ENCODE results near the gene LACTB. TPM values are rescaled to one million over a fixed set of nuclear protein-coding genes. Genes with fewer than 3 reads are reported as not detected.

Gene LACTB
- total and polyA plus RNA-seq, 10 of the 15 experiments (the other 5 are each of a cell fraction or from before 2014, with no cell fraction given) = 5.0 to 35.3 (median 16.6) TPM

DNA sequence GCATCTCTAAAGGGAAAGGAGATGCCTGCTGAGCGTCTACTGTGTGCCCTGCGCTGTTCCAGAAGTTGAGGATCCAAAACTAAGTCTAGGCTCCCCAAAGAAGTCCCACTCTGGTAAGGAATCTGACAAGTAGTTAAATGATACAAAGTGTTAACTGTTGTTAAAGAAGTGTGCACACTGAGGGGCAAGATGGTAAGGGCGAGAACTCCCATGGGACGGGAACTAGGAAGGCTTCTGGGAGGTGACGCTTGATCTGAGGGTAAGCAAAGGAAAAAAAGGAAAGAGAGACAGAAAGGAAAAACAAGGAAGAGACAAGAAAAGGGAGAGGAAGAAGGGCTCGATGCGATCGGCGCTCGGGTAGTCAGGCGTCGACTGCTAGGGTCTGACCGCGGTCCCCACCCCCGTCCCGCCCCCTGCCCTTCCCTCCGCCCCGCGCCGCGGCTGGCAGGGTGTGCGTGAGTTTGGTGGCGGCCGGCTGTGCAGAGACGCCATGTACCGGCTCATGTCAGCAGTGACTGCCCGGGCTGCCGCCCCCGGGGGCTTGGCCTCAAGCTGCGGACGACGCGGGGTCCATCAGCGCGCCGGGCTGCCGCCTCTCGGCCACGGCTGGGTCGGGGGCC is at the start of gene LACTB (continued):
- TF ChIP-seq, protein P1, sequence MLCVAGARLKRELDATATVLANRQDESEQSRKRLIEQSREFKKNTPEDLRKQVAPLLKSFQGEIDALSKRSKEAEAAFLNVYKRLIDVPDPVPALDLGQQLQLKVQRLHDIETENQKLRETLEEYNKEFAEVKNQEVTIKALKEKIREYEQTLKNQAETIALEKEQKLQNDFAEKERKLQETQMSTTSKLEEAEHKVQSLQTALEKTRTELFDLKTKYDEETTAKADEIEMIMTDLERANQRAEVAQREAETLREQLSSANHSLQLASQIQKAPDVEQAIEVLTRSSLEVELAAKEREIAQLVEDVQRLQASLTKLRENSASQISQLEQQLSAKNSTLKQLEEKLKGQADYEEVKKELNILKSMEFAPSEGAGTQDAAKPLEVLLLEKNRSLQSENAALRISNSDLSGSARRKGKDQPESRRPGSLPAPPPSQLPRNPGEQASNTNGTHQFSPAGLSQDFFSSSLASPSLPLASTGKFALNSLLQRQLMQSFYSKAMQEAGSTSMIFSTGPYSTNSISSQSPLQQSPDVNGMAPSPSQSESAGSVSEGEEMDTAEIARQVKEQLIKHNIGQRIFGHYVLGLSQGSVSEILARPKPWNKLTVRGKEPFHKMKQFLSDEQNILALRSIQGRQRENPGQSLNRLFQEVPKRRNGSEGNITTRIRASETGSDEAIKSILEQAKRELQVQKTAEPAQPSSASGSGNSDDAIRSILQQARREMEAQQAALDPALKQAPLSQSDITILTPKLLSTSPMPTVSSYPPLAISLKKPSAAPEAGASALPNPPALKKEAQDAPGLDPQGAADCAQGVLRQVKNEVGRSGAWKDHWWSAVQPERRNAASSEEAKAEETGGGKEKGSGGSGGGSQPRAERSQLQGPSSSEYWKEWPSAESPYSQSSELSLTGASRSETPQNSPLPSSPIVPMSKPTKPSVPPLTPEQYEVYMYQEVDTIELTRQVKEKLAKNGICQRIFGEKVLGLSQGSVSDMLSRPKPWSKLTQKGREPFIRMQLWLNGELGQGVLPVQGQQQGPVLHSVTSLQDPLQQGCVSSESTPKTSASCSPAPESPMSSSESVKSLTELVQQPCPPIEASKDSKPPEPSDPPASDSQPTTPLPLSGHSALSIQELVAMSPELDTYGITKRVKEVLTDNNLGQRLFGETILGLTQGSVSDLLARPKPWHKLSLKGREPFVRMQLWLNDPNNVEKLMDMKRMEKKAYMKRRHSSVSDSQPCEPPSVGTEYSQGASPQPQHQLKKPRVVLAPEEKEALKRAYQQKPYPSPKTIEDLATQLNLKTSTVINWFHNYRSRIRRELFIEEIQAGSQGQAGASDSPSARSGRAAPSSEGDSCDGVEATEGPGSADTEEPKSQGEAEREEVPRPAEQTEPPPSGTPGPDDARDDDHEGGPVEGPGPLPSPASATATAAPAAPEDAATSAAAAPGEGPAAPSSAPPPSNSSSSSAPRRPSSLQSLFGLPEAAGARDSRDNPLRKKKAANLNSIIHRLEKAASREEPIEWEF (IDR thresholded peaks at IDR 0.05; ENCODE audit: insufficient replicate concordance, low read depth, low read length) = peak; percentile 95
- peak in 1 of 2 experiments; percentile 66; a peak in 2 of 3 replicates for TF ChIP-seq EGR1 (IDR thresholded peaks at IDR 0.05; ENCODE audit: borderline replicate concordance in 1 of 2, low read depth in 2 of 2, low read length in 2 of 2)
- no peak; the same call in 1 of the 2 replicates for TF ChIP-seq CREB1 (IDR thresholded peaks at IDR 0.05; ENCODE audit: low read depth)
- peak; percentile 83 for TF ChIP-seq RAD51 (IDR thresholded peaks at IDR 0.05)
- TF ChIP-seq ESRRA (IDR thresholded peaks at IDR 0.05; ENCODE audit: low read length) = no peak
- TF ChIP-seq ZNF24 (IDR thresholded peaks at IDR 0.05) = no peak
- TF ChIP-seq SIN3A (IDR thresholded peaks at IDR 0.05; ENCODE audit: low read depth, low read length) = 0 out of 2 replicates have a peak, but pooled peaks have one; percentile 59
- no peak for TF ChIP-seq KDM1A (IDR thresholded peaks at IDR 0.05; ENCODE audit: borderline replicate concordance)
- TF ChIP-seq MEF2A (IDR thresholded peaks at IDR 0.05; ENCODE audit: insufficient read depth, low read depth, low read length) = no peak
- TF ChIP-seq CEBPB (IDR thresholded peaks at IDR 0.05; ENCODE audit: borderline replicate concordance in 1 of 2, low read depth in 2 of 2, low read length in 2 of 2) = no peak
- peak; percentile 92 for TF ChIP-seq NBN (IDR thresholded peaks at IDR 0.05)
- peak; percentile 91; the same call in 1 of the 2 replicates for TF ChIP-seq POLR2AphosphoS2 (IDR thresholded peaks at IDR 0.05; ENCODE audit: low read depth, low read length)
- peak; percentile 94 to 99 for TF ChIP-seq SRF (IDR thresholded peaks at IDR 0.05; ENCODE audit: low read depth in 2 of 2, low read length in 2 of 2)
- TF ChIP-seq, protein P2, sequence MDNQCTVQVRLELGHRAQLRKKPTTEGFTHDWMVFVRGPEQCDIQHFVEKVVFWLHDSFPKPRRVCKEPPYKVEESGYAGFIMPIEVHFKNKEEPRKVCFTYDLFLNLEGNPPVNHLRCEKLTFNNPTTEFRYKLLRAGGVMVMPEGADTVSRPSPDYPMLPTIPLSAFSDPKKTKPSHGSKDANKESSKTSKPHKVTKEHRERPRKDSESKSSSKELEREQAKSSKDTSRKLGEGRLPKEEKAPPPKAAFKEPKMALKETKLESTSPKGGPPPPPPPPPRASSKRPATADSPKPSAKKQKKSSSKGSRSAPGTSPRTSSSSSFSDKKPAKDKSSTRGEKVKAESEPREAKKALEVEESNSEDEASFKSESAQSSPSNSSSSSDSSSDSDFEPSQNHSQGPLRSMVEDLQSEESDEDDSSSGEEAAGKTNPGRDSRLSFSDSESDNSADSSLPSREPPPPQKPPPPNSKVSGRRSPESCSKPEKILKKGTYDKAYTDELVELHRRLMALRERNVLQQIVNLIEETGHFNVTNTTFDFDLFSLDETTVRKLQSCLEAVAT (IDR thresholded peaks at IDR 0.05) = peak; percentile 100
- TF ChIP-seq, protein P3, sequence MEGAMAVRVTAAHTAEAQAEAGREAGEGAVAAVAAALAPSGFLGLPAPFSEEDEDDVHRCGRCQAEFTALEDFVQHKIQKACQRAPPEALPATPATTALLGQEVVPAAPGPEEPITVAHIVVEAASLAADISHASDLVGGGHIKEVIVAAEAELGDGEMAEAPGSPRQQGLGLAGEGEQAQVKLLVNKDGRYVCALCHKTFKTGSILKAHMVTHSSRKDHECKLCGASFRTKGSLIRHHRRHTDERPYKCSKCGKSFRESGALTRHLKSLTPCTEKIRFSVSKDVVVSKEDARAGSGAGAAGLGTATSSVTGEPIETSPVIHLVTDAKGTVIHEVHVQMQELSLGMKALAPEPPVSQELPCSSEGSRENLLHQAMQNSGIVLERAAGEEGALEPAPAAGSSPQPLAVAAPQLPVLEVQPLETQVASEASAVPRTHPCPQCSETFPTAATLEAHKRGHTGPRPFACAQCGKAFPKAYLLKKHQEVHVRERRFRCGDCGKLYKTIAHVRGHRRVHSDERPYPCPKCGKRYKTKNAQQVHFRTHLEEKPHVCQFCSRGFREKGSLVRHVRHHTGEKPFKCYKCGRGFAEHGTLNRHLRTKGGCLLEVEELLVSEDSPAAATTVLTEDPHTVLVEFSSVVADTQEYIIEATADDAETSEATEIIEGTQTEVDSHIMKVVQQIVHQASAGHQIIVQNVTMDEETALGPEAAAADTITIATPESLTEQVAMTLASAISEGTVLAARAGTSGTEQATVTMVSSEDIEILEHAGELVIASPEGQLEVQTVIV (IDR thresholded peaks at IDR 0.05; ENCODE audit: borderline replicate concordance, partially characterized antibody) = peak; percentile 54
- TF ChIP-seq SP1 (IDR thresholded peaks at IDR 0.05; ENCODE audit: low read depth, low read length) = peak; percentile 83
- TF ChIP-seq BHLHE40 (IDR thresholded peaks at IDR 0.05; ENCODE audit: borderline replicate concordance in 1 of 2, low read depth in 2 of 2, low read length in 1 of 2) = peak; percentile 11 to 59; a peak in 2 of 4 replicates
- peak; percentile 25; the same call in 1 of the 2 replicates for TF ChIP-seq MTA2 (IDR thresholded peaks at IDR 0.05; ENCODE audit: low read depth)
- TF ChIP-seq POLR2AphosphoS5 (IDR thresholded peaks at IDR 0.05; ENCODE audit: low read length) = peak; percentile 47; the same call in 1 of the 2 replicates
- peak; percentile 94 for TF ChIP-seq NR2C2 (IDR thresholded peaks at IDR 0.05; ENCODE audit: borderline replicate concordance, control insufficient read depth, insufficient read length, low read depth)
- no peak for TF ChIP-seq TARDBP (IDR thresholded peaks at IDR 0.05; ENCODE audit: borderline replicate concordance)
